Hepatocyte (in vitro differentiated cells): ENCODE data around the gene LDB2. TPM values are rescaled to one million over a fixed set of nuclear protein-coding genes. Genes with fewer than 3 reads are reported as not detected.

ENCODE experiments used
- DNase-seq: peaks from one replicate; pipeline ENCODE4 v3.0.0-alpha.2; 2016; ENCODE audit warnings: low spot score
- H2AFZ ChIP-seq: fragments of 200-600 bp; sonication (generic); 2 replicates; pipeline ENCODE4 v1.6.0; 2016; ENCODE audit warnings: antibody characterized with exemption, mild to moderate bottlenecking
- H3K27ac ChIP-seq: fragments of 200-600 bp; sonication (generic); 2 replicates; pipeline ENCODE4 v1.5.1; 2016; ENCODE audit warnings: mild to moderate bottlenecking
- H3K27me3 ChIP-seq: fragments of 200-600 bp; sonication (generic); 2 replicates; pipeline ENCODE4 v1.6.1; 2016
- H3K36me3 ChIP-seq: fragments of 200-600 bp; sonication (generic); replicated peaks from 2 replicates; pipeline ENCODE4 v1.5.1; 2016; ENCODE audit warnings: low read depth; ENCODE audit not compliant: insufficient read depth
- H3K4me1 ChIP-seq: fragments of 200-600 bp; sonication (generic); 2 replicates; pipeline ENCODE4 v1.5.1; 2016; ENCODE audit warnings: mild to moderate bottlenecking, moderate library complexity; ENCODE audit not compliant: insufficient read depth
- H3K4me2 ChIP-seq: fragments of 200-600 bp; sonication (generic); 2 replicates; pipeline ENCODE4 v1.6.0; 2016
- H3K4me3 ChIP-seq: fragments of 200-600 bp; sonication (generic); 2 replicates; pipeline ENCODE4 v1.5.1; 2016; ENCODE audit warnings: mild to moderate bottlenecking
- H3K79me2 ChIP-seq: fragments of 200-600 bp; sonication (generic); 2 replicates; pipeline ENCODE4 v1.6.0; 2017; ENCODE audit warnings: mild to moderate bottlenecking
- H3K9me2 ChIP-seq: fragments of 200-600 bp; sonication (generic); replicated peaks from 2 replicates; pipeline ENCODE4 v1.6.0; 2017; ENCODE audit warnings: mild to moderate bottlenecking; ENCODE audit not compliant: insufficient read depth
- H3K9me3 ChIP-seq: fragments of 200-600 bp; sonication (generic); 2 replicates; pipeline ENCODE4 v1.5.1; 2016; ENCODE audit warnings: low read depth, mild to moderate bottlenecking
- H4K20me1 ChIP-seq: fragments of 200-600 bp; sonication (generic); 2 replicates; pipeline ENCODE4 v1.6.0; 2016; ENCODE audit warnings: mild to moderate bottlenecking; ENCODE audit not compliant: insufficient read depth, poor library complexity, severe bottlenecking
- CTCF ChIP-seq: fragments of 200-600 bp; sonication (generic); IDR thresholded peaks from 2 replicates; pipeline ENCODE4 v1.5.1; 2016; ENCODE audit warnings: antibody characterized with exemption, mild to moderate bottlenecking; ENCODE audit not compliant: poor library complexity
- EZH2 ChIP-seq: fragments of 200-600 bp; sonication (generic); IDR thresholded peaks from 2 replicates; pipeline ENCODE4 v1.6.1; 2016; ENCODE audit warnings: antibody characterized with exemption, mild to moderate bottlenecking, borderline replicate concordance
- EZH2phosphoT487 ChIP-seq: fragments of 200-600 bp; sonication (generic); IDR thresholded peaks from one replicate; pipeline ENCODE4 v1.6.1; 2018; ENCODE audit warnings: antibody characterized with exemption, mild to moderate bottlenecking, low read depth, moderate library complexity; ENCODE audit not compliant: unreplicated experiment, severe bottlenecking
- WGBS: methylation state at CpG from one replicate; pipeline ENCODE4 v1.1.6; 2016; ENCODE audit warnings: low lambda C conversion rate; ENCODE audit errors: missing lambda C conversion rate; 5-methylcytosine and 5-hydroxymethylcytosine counted together
- polyA plus RNA-seq: library from polyadenylated mRNA; unstranded; fragments of >200 nt; fragmentation: Nextera tagmentation; extraction: Ambion mirVana; gene quantifications from 2 replicates; pipeline ENCODE4 v1.2.1, GENCODE V29; 2016
- total RNA-seq: library from RNA; depleted of rRNA; stranded (reverse); fragments of >200 nt; gene quantifications from 2 replicates; pipeline ENCODE4 v1.2.3, GENCODE V29; 2014

Gene LDB2
- total and polyA plus RNA-seq, 2 experiments from 2014 or later: 8.7 to 20.3 TPM

- H3K27ac ChIP-seq: no peak overlapping the region
- H3K9me2 ChIP-seq: no peaks in the 10 kb centered on the region
- H3K4me3 ChIP-seq: no peak overlapping the region
- no peaks in the 10 kb centered on the region for H3K9me3 ChIP-seq
- no peak for TF ChIP-seq CTCF
- no peak for TF ChIP-seq EZH2
- TF ChIP-seq EZH2phosphoT487: no peak
- H4K20me1 ChIP-seq: no peaks in the 10 kb centered on the region
- H3K27me3 ChIP-seq: no peaks in the 10 kb centered on the region
- peaks cover 9% of the 10 kb centered on the region for H3K4me1 ChIP-seq
- no peak overlapping the region for H3K4me2 ChIP-seq
- DNase-seq: no peak
- H3K36me3 ChIP-seq: no peaks in the 10 kb centered on the region
- no peaks in the 10 kb centered on the region for H3K79me2 ChIP-seq
- WGBS: 91% methylated on average over 3 of the region's 3 CpGs
- H2AFZ ChIP-seq: no peak overlapping the region
Measured at GRCh38 chr4:16667464-16667863, 231.0 kb downstream of the LDB2 start.

- H3K4me2 ChIP-seq: no peak overlapping the region
- H3K9me3 ChIP-seq: no peaks in the 10 kb centered on the region
- TF ChIP-seq EZH2: no peak
- no peak for TF ChIP-seq CTCF
- TF ChIP-seq EZH2phosphoT487: no peak
- H3K27ac ChIP-seq: peak overlapping the region; percentile 7
- no peak overlapping the region for H3K4me3 ChIP-seq
- H3K4me1 ChIP-seq: no peaks in the 10 kb centered on the region
- no peak for DNase-seq
- H3K36me3 ChIP-seq: no peaks in the 10 kb centered on the region
- no peak overlapping the region for H2AFZ ChIP-seq
- H4K20me1 ChIP-seq: no peaks in the 10 kb centered on the region
- no peaks in the 10 kb centered on the region for H3K27me3 ChIP-seq
- no peaks in the 10 kb centered on the region for H3K9me2 ChIP-seq
- 68% methylated on average over 12 of the region's 12 CpGs for WGBS
- H3K79me2 ChIP-seq: no peaks in the 10 kb centered on the region
Measured at GRCh38 chr4:16665942-16666551, 232.4 kb downstream of the LDB2 start.

GRCh38 chr4:16663732-16664131, 234.7 kb downstream of the LDB2 start:
- Histone ChIP-seq H4K20me1 (no peaks in the 10 kb centered on the region), H3K4me3 (no peak overlapping the region), H3K4me2 (no peak overlapping the region), H3K27ac (no peak overlapping the region), H3K4me1 (peaks cover 8% of the 10 kb centered on the region), H3K27me3 (no peaks in the 10 kb centered on the region), H3K9me2 (no peaks in the 10 kb centered on the region), H3K9me3 (no peaks in the 10 kb centered on the region), H2AFZ (no peak overlapping the region), H3K36me3 (no peaks in the 10 kb centered on the region), H3K79me2 (no peaks in the 10 kb centered on the region)
- DNase-seq: no peak
- no peak for TF ChIP-seq CTCF
- no peak for TF ChIP-seq EZH2
- TF ChIP-seq EZH2phosphoT487: no peak
